Endodermal cell (in vitro differentiated cells): ENCODE data around the gene GMPPB. TPM values are rescaled to one million over a fixed set of nuclear protein-coding genes. Genes with fewer than 3 reads are reported as not detected.
A peak's percentile ranks its signal among the peaks of the same experiment; 100 is the strongest.

ENCODE experiments used
- DNase-seq: peaks from one replicate; pipeline ENCODE4 v3.0.0-alpha.2; 2017
- H3K27ac ChIP-seq: 2 replicates; pipeline ENCODE4 v1.5.1; 2013; ENCODE audit warnings: mild to moderate bottlenecking, low read depth, low read length, moderate library complexity
- H3K27me3 ChIP-seq: 2 replicates; pipeline ENCODE4 v1.6.1; 2013; ENCODE audit warnings: mild to moderate bottlenecking, low read length, moderate library complexity; ENCODE audit not compliant: insufficient read depth, control insufficient read depth, poor library complexity, severe bottlenecking
- H3K36me3 ChIP-seq: 2 replicates; pipeline ENCODE4 v1.7.0; 2013; ENCODE audit warnings: mild to moderate bottlenecking, low read length, moderate library complexity; ENCODE audit not compliant: control insufficient read depth, insufficient read depth
- H3K4me1 ChIP-seq: one replicate; pipeline ENCODE4 v1.7.0; 2013; ENCODE audit warnings: low read length; ENCODE audit not compliant: control insufficient read depth, insufficient read depth
- H3K4me3 ChIP-seq: 2 replicates; pipeline ENCODE4 v1.5.1; 2013; ENCODE audit warnings: mild to moderate bottlenecking, low read length, moderate library complexity
- H3K9ac ChIP-seq: 2 replicates; pipeline ENCODE4 v1.6.1; 2013; ENCODE audit warnings: mild to moderate bottlenecking, low read length, moderate library complexity; ENCODE audit not compliant: poor library complexity, severe bottlenecking; ENCODE audit errors: extremely low read depth
- H3K9me3 ChIP-seq: 2 replicates; pipeline ENCODE4 v1.6.1; 2013; ENCODE audit warnings: mild to moderate bottlenecking, low read length, moderate library complexity; ENCODE audit not compliant: control insufficient read depth
- H3K27ac Mint-ChIP-seq: 2 replicates; pipeline ENCODE4 v1.8.0; 2020; ENCODE audit warnings: mixed read lengths
- H3K27me3 Mint-ChIP-seq: 2 replicates; pipeline ENCODE4 v1.8.0; 2021; ENCODE audit warnings: mild to moderate bottlenecking, mixed read lengths; ENCODE audit not compliant: insufficient read depth
- H3K36me3 Mint-ChIP-seq: 2 replicates; pipeline ENCODE4 v1.8.0; 2020; ENCODE audit warnings: low read depth, mixed read lengths
- H3K4me1 Mint-ChIP-seq: 2 replicates; pipeline ENCODE4 v1.8.0; 2020; ENCODE audit warnings: mixed read lengths
- H3K4me3 Mint-ChIP-seq: 2 replicates; pipeline ENCODE4 v1.8.0; 2020; ENCODE audit warnings: mild to moderate bottlenecking, moderate library complexity, mixed read lengths
- H3K9me3 Mint-ChIP-seq: 2 replicates; pipeline ENCODE4 v1.8.0; 2020; ENCODE audit warnings: mild to moderate bottlenecking, mixed read lengths
- CTCF ChIP-seq: fragments of 200-600 bp; sonication (generic); conservative IDR thresholded peaks from 2 replicates; pipeline ENCODE4 v1.5.0; 2021; ENCODE audit warnings: antibody characterized with exemption, mild to moderate bottlenecking
- WGBS, 2 experiments: methylation state at CpG; one replicate each; pipeline versions ENCODE4 v1.1.5 to v1.1.7; 2013; ENCODE audit warnings: missing lambda C conversion rate in 2 of 2, mixed read lengths in 1 of 2; ENCODE audit not compliant: insufficient coverage in 1 of 2, insufficient read length in 1 of 2; 5-methylcytosine and 5-hydroxymethylcytosine counted together
- long read RNA-seq, 4 experiments: library from polyadenylated mRNA in 2 of 4; library from RNA in 1 of 4; library from capped mRNA in 1 of 4; stranded (forward) in 3 of 4; unstranded in 1 of 4; transcript quantifications; one replicate each; pipeline ENCODE4 v2.0.0, GENCODE V29; 2020 to 2021; ENCODE audit warnings: inconsistent platforms in 1 of 4
- polyA plus RNA-seq, 2 experiments: library from polyadenylated mRNA; stranded (reverse); fragments of 50-300 nt; gene quantifications; one replicate each; pipeline ENCODE4 v1.2.3, GENCODE V29; 2013
- total RNA-seq, 2 donors: library from RNA; stranded (reverse); fragmentation: NEBNext Ultra II Directional in 1 of 2; extraction: Animal tissue kit (Norgen Biotek cat#: 25700) in 1 of 2; gene quantifications; 2 replicates in 1 of 2; 3 replicates in 1 of 2; pipeline ENCODE4 v1.2.1, GENCODE V29; 2021

Gene GMPPB
- 10 to 100 TPM; 35.5 to 38.2 TPM for total RNA-seq
- 20.3 TPM for polyA plus RNA-seq (2013, experiment 1 of 2)
- polyA plus RNA-seq (2013, experiment 2 of 2), result 19.3 TPM
- long read RNA-seq, experiment 1, transcript GMPPB-202 (9 exons, 1,582 nt), result major isoform, 9 of 16 reads
- long read RNA-seq, experiment 1, partial matches to known transcripts, result 2 of 16 reads
- long read RNA-seq, experiment 1, other reads (novel, unspliced or antisense), result 4 of 16 reads
- long read RNA-seq, experiment 2, full-length matches to known transcripts, result 48 of 60 reads
- long read RNA-seq, experiment 2, partial matches to known transcripts, result 4 of 60 reads
- long read RNA-seq, experiment 2, other reads (novel, unspliced or antisense), result 8 of 60 reads
- long read RNA-seq, experiment 3, full-length matches to known transcripts, result 270 of 314 reads
- long read RNA-seq, experiment 3, partial matches to known transcripts, result 11 of 314 reads
- long read RNA-seq, experiment 3, other reads (novel, unspliced or antisense), result 33 of 314 reads
- long read RNA-seq, experiment 4, full-length matches to known transcripts, result 65 of 108 reads
- long read RNA-seq, experiment 4, partial matches to known transcripts, result 33 of 108 reads
- long read RNA-seq, experiment 4, other reads (novel, unspliced or antisense), result 10 of 108 reads

DNA sequence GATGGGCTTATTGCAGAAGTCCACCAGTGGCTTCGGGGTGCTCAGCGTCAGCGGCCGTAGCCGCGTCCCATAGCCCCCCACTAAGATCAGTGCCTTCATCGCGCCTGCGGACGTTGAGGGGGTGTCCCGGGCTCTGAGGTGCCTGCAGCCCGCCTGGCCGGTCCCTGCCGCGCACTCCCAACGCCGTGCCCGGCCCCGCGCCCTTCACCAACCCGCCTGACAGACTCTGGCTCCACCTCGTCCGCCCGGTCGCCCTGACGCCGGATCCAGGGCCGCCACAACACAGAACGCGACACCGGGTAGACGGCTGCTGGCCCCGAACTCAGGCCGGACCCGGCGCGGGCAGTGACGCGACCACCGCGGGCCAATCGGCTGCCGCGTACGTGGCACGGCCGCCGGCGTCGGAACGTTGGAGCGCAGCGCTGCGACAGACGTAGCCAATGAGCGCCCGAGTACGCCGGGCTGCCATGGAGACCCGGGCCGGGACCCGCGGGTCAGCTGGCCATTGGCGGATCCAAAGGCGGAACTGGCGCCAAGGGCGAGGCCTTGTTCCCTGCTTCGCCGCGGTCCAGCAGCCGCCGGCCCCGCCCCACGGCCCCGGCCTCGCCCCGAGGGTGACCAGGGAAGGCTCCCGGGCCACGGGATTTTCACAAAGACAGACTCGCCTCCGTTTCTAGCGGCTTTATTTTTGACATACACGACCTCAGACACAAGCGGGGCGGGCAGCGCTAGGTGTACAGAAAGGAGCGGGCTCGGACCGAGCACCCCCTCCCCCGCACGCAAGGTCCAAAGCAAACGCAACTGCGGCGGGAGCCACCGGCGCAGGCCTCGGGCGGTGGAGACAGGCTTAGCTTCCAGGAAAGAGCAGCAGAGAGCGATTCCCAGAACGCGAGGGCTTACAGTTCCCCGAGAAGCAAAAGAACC is at the start of gene GMPPB:
GMPPB (minus strand) TSS at position 324 of the 924 bp plus-strand sequence; CDS start at position 99, 225 bp downstream.
- H3K9me3 Mint-ChIP-seq, result no peaks in the 10 kb centered on the region
- H3K4me1 Mint-ChIP-seq, result peaks cover 5% of the 10 kb centered on the region
- Histone ChIP-seq H3K4me3 (peak within 1 kb of the TSS; percentile 97), H3K36me3 (peaks cover 61% of the 10 kb centered on the region), H3K9me3 (no peaks in the 10 kb centered on the region), H3K27ac (peak within 1 kb of the TSS; percentile 92), H3K4me1 (peaks cover 7% of the 10 kb centered on the region), H3K27me3 (no peaks in the 10 kb centered on the region), H3K9ac (peak within 1 kb of the TSS; percentile 98)
- peak; percentile 98 for DNase-seq
- H3K27ac Mint-ChIP-seq, result peak within 1 kb of the TSS; percentile 99
- no peak for TF ChIP-seq CTCF
- peak within 1 kb of the TSS; percentile 87 for H3K4me3 Mint-ChIP-seq
- no peaks in the 10 kb centered on the region for H3K27me3 Mint-ChIP-seq
- WGBS, 2 experiments, result 1% methylated on average over 71 to 102 of the region's 102 CpGs
- H3K36me3 Mint-ChIP-seq, result peaks cover 39% of the 10 kb centered on the region

GRCh38 chr3:49772703-49773102 is 49.0 kb upstream of the GMPPB start:
- no peak overlapping the region for H3K4me3 ChIP-seq
- H3K4me1 ChIP-seq, result no peaks in the 10 kb centered on the region
- Mint-ChIP-seq H3K9me3 (no peaks in the 10 kb centered on the region), H3K36me3 (peaks cover 33% of the 10 kb centered on the region), H3K27ac (no peak overlapping the region), H3K4me1 (no peaks in the 10 kb centered on the region), H3K4me3 (no peak overlapping the region), H3K27me3 (no peaks in the 10 kb centered on the region)
- TF ChIP-seq CTCF, result no peak
- H3K9ac ChIP-seq, result no peak overlapping the region
- H3K36me3 ChIP-seq, result peaks cover 57% of the 10 kb centered on the region
- H3K27ac ChIP-seq, result no peak overlapping the region
- WGBS, 2 experiments, result 94 to 100% methylated on average over 2 of the region's 2 CpGs
- no peaks in the 10 kb centered on the region for H3K27me3 ChIP-seq
- no peak for DNase-seq
- H3K9me3 ChIP-seq, result no peaks in the 10 kb centered on the region

DNA sequence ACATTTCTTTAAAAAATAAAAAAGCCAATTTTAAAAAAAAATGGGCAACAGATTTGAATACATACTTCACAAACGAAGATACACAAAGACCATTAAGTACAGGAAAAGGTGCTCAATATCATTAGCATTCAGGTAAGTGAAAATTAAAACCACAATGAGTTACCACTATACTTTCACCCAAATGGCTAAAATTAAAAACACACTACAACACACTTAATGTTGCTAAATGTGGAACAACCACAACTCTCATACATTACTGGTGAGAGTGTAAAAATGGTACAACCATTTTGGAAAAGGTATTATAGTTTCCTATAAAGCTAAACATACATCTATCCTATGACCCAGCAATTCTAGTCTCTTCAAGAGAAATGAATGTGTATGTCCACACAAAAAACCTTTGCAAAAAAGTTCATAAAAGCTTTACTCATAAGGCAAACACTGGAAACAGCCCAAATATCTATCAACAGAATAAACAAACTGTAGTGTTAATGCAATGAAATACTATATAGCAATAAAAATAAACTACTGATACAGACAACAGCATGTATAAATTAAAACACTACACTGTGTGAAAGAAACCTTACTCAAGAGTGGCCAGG is 47.7 kb upstream of the GMPPB start:
- peaks cover 26% of the 10 kb centered on the region for H3K36me3 Mint-ChIP-seq
- TF ChIP-seq CTCF, result no peak
- H3K4me1 Mint-ChIP-seq, result no peaks in the 10 kb centered on the region
- WGBS, 2 experiments, result 88% methylated on average over 1 of the region's 1 CpG; no CpG with 5 or more reads in 1 of the 2 experiments
- no peak overlapping the region for H3K4me3 Mint-ChIP-seq
- no peak overlapping the region for H3K9ac ChIP-seq
- H3K9me3 ChIP-seq, result no peaks in the 10 kb centered on the region
- H3K4me3 ChIP-seq, result no peak overlapping the region
- no peak overlapping the region for H3K27ac Mint-ChIP-seq
- no peak overlapping the region for H3K27ac ChIP-seq
- no peak for DNase-seq
- no peaks in the 10 kb centered on the region for H3K9me3 Mint-ChIP-seq
- peaks cover 51% of the 10 kb centered on the region for H3K36me3 ChIP-seq
- H3K4me1 ChIP-seq, result no peaks in the 10 kb centered on the region
- H3K27me3 ChIP-seq, result no peaks in the 10 kb centered on the region
- H3K27me3 Mint-ChIP-seq, result no peaks in the 10 kb centered on the region
